OCI-LY7 (cell line): ENCODE results near the gene AKAP13. TPM values are rescaled to one million over a fixed set of nuclear protein-coding genes. Genes with fewer than 3 reads are reported as not detected.
A peak's percentile ranks its signal among the peaks of the same experiment; 100 is the strongest.

Source experiments
- BruUV-seq: library from RNA; stranded (reverse); fragments of 400-500 nt; replicated peaks from 2 replicates; lab custom pipeline; 2021; lab: Mats Ljungman, UMichigan
- CTCF ChIA-PET: fragments of 300-600 bp; sonication (Branson Sonifier 250); formaldehyde crosslinking; loops from one replicate; lab custom pipeline; 2022; ENCODE audit warnings: antibody characterized with exemption; ENCODE audit not compliant: unreplicated experiment; lab: Charles Lee
- POLR2A ChIA-PET: fragments of 300-600 bp; sonication (Branson Sonifier 250); formaldehyde crosslinking; loops from one replicate; lab custom pipeline; 2022; ENCODE audit warnings: antibody characterized with exemption; lab: Charles Lee
- DNase-seq: peaks from one replicate; pipeline ENCODE4 v3.0.0-alpha.2; 2015; ENCODE audit warnings: low spot score
- H2AFZ ChIP-seq: fragments of 200-600 bp; sonication (generic), shearing (Covaris generic); 2 replicates; pipeline ENCODE4 v1.6.1; 2014; ENCODE audit warnings: mild to moderate bottlenecking, antibody characterized with exemption, low read length, moderate library complexity
- H3K27ac ChIP-seq: fragments of 200-600 bp; sonication (generic); 2 replicates; pipeline ENCODE4 v1.5.1; 2014; ENCODE audit warnings: mixed run types, low read depth, mild to moderate bottlenecking, moderate library complexity, low read length, inconsistent platforms; ENCODE audit not compliant: poor library complexity, severe bottlenecking
- H3K36me3 ChIP-seq: fragments of 200-600 bp; sonication (generic); 2 replicates; pipeline ENCODE4 v1.6.1; 2014; ENCODE audit warnings: mild to moderate bottlenecking, antibody characterized with exemption, low read length, moderate library complexity, mixed read lengths; ENCODE audit not compliant: insufficient read depth
- H3K4me1 ChIP-seq: fragments of 200-600 bp; sonication (generic); 2 replicates; pipeline ENCODE4 v1.5.1; 2014; ENCODE audit warnings: mild to moderate bottlenecking, low read length; ENCODE audit not compliant: insufficient read depth, poor library complexity, severe bottlenecking
- H3K4me2 ChIP-seq: fragments of 200-600 bp; sonication (generic); 2 replicates; pipeline ENCODE4 v1.6.1; 2014; ENCODE audit warnings: mild to moderate bottlenecking, low read length
- H3K4me3 ChIP-seq: fragments of 200-600 bp; sonication (generic); 2 replicates; pipeline ENCODE4 v1.5.1; 2014; ENCODE audit warnings: mild to moderate bottlenecking, low read depth, low read length; ENCODE audit not compliant: poor library complexity, severe bottlenecking
- H3K79me2 ChIP-seq: fragments of 200-600 bp; sonication (generic); 2 replicates; pipeline ENCODE4 v1.6.1; 2016; ENCODE audit warnings: low read depth, mild to moderate bottlenecking, low read length, moderate library complexity, mixed read lengths; ENCODE audit not compliant: insufficient read depth
- H3K9me2 ChIP-seq: fragments of 200-600 bp; sonication (generic); 2 replicates; pipeline ENCODE4 v1.6.1; 2016; ENCODE audit warnings: mild to moderate bottlenecking, low read length, mixed read lengths; ENCODE audit not compliant: insufficient read depth
- H3K9me3 ChIP-seq: fragments of 200-600 bp; sonication (generic); 2 replicates; pipeline ENCODE4 v1.6.1; 2014; ENCODE audit warnings: mild to moderate bottlenecking, mixed run types, low read length, mixed read lengths
- H4K20me1 ChIP-seq: fragments of 200-600 bp; sonication (generic); 2 replicates; pipeline ENCODE4 v1.6.1; 2014; ENCODE audit warnings: mild to moderate bottlenecking, antibody characterized with exemption, low read length, moderate library complexity, mixed read lengths; ENCODE audit not compliant: insufficient read depth
- CTCF ChIP-seq: fragments of 200-600 bp; sonication (generic); conservative IDR thresholded peaks from 2 replicates; pipeline ENCODE4 v1.5.1; 2014; ENCODE audit warnings: mild to moderate bottlenecking, antibody characterized with exemption, low read length, moderate library complexity, mixed read lengths
- EZH2phosphoT487 ChIP-seq: fragments of 200-600 bp; sonication (generic); IDR thresholded peaks from 2 replicates; pipeline ENCODE4 v1.6.1; 2018; ENCODE audit warnings: low read depth, borderline replicate concordance, mild to moderate bottlenecking, mixed run types, antibody characterized with exemption, low read length, moderate library complexity, mixed read lengths
- intact Hi-C: fragments of 100-400 bp; cut with micrococcal nuclease; formaldehyde crosslinking; loops from one replicate; pipeline ENCODE4 v1.10.0; 2022; ENCODE audit not compliant: unreplicated experiment
- total RNA-seq, 2 experiments: library from RNA; depleted of rRNA in 1 of 2; stranded (reverse); fragments of >200 nt in 1 of 2; shearing (Covaris generic) in 1 of 2; gene quantifications; 2 replicates each; pipeline ENCODE4 v1.2.3, GENCODE V29; 2014 to 2022

The AKAP13 gene
- total RNA-seq, 2 experiments from 2014 or later: 140 to 250 TPM

- Histone ChIP-seq H3K79me2 (peaks cover 99% of the 10 kb centered on the region), H3K9me3 (no peaks in the 10 kb centered on the region), H2AFZ (no peak overlapping the region), H3K4me3 (peak overlapping the region; percentile 53), H3K4me1 (peaks cover 86% of the 10 kb centered on the region), H4K20me1 (peaks cover 19% of the 10 kb centered on the region), H3K9me2 (no peaks in the 10 kb centered on the region), H3K27ac (peak overlapping the region; percentile 97), H3K4me2 (peak overlapping the region; percentile 71), H3K36me3 (peaks cover 6% of the 10 kb centered on the region; the same call in 1 of the 2 replicates)
- TF ChIP-seq CTCF (no peak), EZH2phosphoT487 (no peak)
- no TSS peak for BruUV-seq
- ChIA-PET POLR2A (interaction anchor here (1.1 to 8.7 kb wide), 7 partner anchors 10 to 288 kb away, joined by 3 to 335 read pairs (median 5); partner anchors contain the start of gene AKAP13), CTCF (interaction anchor here (0.9 to 1.4 kb wide), 4 partner anchors 13 to 72 kb away, joined by 3 to 6 read pairs (median 4); no protein-coding TSS in a partner anchor)
- no peak for DNase-seq
- intact Hi-C loops: no loop called here
Observed at GRCh38 chr15:85401108-85401774, 20.8 kb downstream of the AKAP13 start.

GRCh38 chr15:85402195-85402881, 21.9 kb downstream of the AKAP13 start:
- Histone ChIP-seq H3K4me1 (peaks cover 86% of the 10 kb centered on the region), H2AFZ (no peak overlapping the region), H3K4me3 (peak overlapping the region; percentile 53), H3K4me2 (peak overlapping the region; percentile 71), H3K27ac (peak overlapping the region; percentile 97), H3K9me2 (no peaks in the 10 kb centered on the region), H3K79me2 (peaks cover 99% of the 10 kb centered on the region), H3K36me3 (peaks cover 6% of the 10 kb centered on the region; the same call in 1 of the 2 replicates), H3K9me3 (no peaks in the 10 kb centered on the region), H4K20me1 (peaks cover 9% of the 10 kb centered on the region)
- POLR2A ChIA-PET: interaction anchor here (0.5 to 8.7 kb wide), 12 partner anchors 7 to 288 kb away, joined by 3 to 335 read pairs (median 6); partner anchors contain the start of gene AKAP13
- CTCF ChIA-PET: interaction anchor here (0.9 to 3.8 kb wide), 3 partner anchors 13 to 73 kb away, joined by 3 to 14 read pairs (median 6); no protein-coding TSS in a partner anchor
- intact Hi-C loops: loop anchor here (2.0 kb wide), 1 partner anchor 14 kb away; no protein-coding TSS in a partner anchor
- no peak for TF ChIP-seq CTCF
- no peak for TF ChIP-seq EZH2phosphoT487
- BruUV-seq: no TSS peak
- DNase-seq: peak; percentile 41
